ENCODE data around the gene MGAT5B. TPM values are rescaled to one million over a fixed set of nuclear protein-coding genes. Genes with fewer than 3 reads are reported as not detected.
"Not testable (repeated sequence)": the region's sequence is repeated elsewhere in the genome, so short reads cannot be mapped to it uniquely, and the experiment has no call there.

MGAT5B gene
- total RNA-seq, 1 donor from 2014 or later, result 7.5 TPM

DNA sequence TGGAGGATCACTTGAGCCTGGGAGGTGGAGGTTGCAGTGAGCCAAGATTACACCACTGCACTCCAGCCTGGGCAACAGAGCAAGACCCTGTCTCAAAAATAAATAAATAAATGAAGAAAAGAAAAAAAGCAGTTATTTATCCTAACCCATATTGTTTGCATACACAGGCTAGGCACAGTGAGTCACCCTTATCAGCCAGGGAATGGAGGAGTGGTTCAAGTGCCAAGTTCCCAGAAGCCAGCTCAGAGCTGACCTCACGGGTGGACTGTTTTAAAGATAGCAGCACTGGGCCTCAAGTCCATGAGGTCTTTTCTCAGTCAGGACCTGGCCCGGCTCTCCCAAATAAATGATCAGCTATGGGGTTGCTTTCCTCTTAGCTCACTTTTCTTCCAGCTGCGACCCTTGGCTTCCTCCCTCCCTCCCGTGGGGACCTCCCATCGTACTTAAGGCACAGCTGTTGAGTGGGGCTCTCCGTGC, 22.6 kb upstream of the MGAT5B start:
- no peak overlapping the region for H3K4me3 ChIP-seq (ENCODE audit: low read depth, low read length)
- TF ChIP-seq, protein P1, sequence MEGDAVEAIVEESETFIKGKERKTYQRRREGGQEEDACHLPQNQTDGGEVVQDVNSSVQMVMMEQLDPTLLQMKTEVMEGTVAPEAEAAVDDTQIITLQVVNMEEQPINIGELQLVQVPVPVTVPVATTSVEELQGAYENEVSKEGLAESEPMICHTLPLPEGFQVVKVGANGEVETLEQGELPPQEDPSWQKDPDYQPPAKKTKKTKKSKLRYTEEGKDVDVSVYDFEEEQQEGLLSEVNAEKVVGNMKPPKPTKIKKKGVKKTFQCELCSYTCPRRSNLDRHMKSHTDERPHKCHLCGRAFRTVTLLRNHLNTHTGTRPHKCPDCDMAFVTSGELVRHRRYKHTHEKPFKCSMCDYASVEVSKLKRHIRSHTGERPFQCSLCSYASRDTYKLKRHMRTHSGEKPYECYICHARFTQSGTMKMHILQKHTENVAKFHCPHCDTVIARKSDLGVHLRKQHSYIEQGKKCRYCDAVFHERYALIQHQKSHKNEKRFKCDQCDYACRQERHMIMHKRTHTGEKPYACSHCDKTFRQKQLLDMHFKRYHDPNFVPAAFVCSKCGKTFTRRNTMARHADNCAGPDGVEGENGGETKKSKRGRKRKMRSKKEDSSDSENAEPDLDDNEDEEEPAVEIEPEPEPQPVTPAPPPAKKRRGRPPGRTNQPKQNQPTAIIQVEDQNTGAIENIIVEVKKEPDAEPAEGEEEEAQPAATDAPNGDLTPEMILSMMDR (conservative IDR thresholded peaks at IDR 0.05; ENCODE audit: low read depth, low read length), result no peak
- DNase-seq (ENCODE audit: low read depth), result no peak

DNA sequence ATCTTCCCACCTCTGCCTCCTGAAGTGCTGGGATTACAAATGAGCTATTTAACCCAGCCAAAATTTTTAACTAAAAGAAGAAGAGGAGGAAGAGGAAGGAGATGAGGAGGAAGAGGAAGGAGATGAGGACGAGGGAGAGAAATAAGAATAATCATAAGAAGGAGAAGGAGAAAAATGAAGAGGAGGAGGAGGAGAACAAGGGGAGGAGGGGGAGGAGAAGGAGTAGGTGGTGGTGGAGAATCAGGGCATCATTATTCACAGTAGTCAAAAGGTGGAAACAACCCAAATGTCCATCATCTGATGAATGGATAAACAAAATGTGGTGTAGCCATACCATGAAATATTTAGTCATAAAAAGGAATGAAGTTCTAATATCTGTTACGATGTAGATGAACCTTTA, 21.2 kb upstream of the MGAT5B start:
- TF ChIP-seq, protein P1 (conservative IDR thresholded peaks at IDR 0.05; ENCODE audit: low read depth, low read length), result no peak

DNA sequence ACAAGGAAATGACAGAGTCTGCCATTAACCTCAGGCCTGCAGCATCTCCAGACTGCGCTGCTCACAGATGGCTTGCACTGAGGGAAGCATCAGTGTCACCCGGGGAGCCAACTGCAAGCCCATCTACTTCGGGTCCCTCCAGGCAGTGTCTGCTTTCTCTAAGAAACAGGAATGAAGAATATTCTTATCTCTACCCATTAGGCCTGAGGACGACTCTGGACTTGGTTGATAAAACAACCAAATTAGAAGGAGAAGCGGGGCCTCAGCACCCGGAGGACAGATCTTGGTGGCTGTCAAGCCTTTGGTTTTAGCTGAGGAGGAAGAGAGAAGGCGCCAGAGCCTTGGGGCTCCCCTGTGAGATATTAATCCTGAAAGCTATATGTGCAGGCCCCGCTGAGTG, 19.5 kb upstream of the MGAT5B start:
- DNase-seq (ENCODE audit: low read depth), result no peak
- TF ChIP-seq, protein P1 (conservative IDR thresholded peaks at IDR 0.05; ENCODE audit: low read depth, low read length), result no peak
- no peak overlapping the region for H3K4me3 ChIP-seq (ENCODE audit: low read depth, low read length)

More for the DNA sequence above, 21.2 kb upstream of the MGAT5B start:
- no peak overlapping the region for H3K4me3 ChIP-seq (ENCODE audit: low read depth, low read length)
- DNase-seq (ENCODE audit: low read depth), result no peak

DNA sequence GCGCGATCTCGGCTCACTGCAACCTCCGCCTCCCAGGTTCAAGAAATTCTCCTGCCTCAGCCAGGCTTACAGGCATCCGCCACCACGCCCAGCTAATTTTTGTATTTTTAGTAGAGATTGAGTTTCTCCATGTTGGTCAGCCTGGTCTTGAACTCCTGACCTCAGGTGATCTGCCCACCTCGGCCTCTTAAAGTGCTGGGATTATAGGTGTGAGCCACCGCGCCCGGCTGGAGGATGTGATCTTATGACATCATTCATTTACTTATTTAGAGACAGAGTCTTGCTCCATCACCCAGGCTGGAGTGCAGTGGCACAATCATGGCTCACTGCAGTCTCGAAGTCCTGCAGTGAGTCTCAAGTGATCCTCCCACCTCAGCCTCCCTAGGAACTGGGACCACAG, 19.0 kb upstream of the MGAT5B start:
- H3K4me3 ChIP-seq (ENCODE audit: low read depth, low read length); DNase-seq (ENCODE audit: low read depth): not testable (repeated sequence)

DNA sequence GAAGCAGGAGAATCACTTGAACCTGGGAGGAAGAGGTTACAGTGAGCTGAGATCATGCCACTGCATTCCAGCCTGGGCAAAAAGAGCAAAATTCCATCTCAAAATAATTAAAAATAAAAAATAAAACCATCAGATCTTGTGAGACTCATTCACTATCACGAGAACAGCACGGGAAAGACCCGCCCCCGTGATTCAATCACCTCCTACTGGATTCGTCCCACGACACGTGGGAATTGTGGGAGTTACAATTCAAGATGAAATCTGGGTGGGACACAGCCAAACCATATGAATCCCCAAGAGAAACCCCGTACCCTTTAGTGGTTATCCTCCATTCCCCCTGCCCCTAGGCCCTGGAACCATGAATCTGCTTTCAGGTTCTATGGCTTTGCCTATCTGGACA, 15.4 kb upstream of the MGAT5B start:
- TF ChIP-seq, protein P1 (conservative IDR thresholded peaks at IDR 0.05; ENCODE audit: low read depth, low read length), result no peak
- H3K4me3 ChIP-seq (ENCODE audit: low read depth, low read length), result no peak overlapping the region
- DNase-seq (ENCODE audit: low read depth), result no peak

DNA sequence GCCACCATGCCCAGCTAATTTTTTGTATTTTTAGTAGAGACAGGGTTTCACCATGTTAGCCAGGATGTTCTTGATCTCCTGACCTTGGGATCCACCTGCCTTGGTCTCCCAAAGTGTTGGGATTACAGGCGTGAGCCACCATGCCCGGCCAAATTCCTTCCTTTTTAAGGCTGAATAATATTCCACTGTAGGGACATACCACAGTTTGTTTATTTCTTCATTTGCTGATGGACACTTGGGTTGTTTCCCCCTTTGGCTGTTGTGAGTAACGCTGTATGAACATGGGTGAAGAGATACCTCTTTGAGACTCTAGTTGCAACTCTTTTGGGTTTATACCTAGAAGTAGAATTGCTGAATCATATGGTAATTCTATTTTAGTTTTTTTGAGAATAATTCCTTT, 13.1 kb upstream of the MGAT5B start:
- no peak for DNase-seq (ENCODE audit: low read depth)
- TF ChIP-seq, protein P1 (conservative IDR thresholded peaks at IDR 0.05; ENCODE audit: low read depth, low read length), result no peak

DNA sequence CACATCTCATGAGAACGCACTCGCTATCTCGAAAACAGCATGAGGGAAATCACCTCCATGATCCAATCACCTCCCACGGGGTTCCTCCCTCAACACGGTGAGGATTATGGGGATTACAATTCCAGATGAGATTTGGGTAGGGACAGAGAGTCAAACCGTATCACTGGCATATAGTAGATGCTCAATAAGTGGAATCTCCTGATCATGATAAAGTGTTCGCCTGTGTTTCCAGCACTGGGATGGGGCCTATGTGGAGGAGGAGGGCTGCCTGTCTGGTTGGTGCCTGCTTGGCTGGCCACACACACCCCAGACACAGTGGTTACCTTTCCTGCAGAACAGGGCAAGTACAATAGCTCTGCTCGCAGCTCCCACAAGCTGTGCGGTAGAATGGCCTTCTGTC, 6.1 kb upstream of the MGAT5B start:
- TF ChIP-seq, protein P1 (conservative IDR thresholded peaks at IDR 0.05; ENCODE audit: low read depth, low read length), result no peak
- H3K4me3 ChIP-seq (ENCODE audit: low read depth, low read length), result no peak overlapping the region
- DNase-seq (ENCODE audit: low read depth), result no peak

More for the DNA sequence above, 13.1 kb upstream of the MGAT5B start:
- H3K4me3 ChIP-seq (ENCODE audit: low read depth, low read length), result no peak overlapping the region
